ENCODE measurements around the gene HTR7. TPM values are rescaled to one million over a fixed set of nuclear protein-coding genes. Genes with fewer than 3 reads are reported as not detected.

The HTR7 gene
- total and polyA plus RNA-seq, 8 donors = 0.04 to 0.37 (median 0.08) TPM; not detected in 2

- ATAC-seq = peak in 3 of 4 donors; percentile 48 to 86 (median 66)
- FAIRE-seq = no peak
Observed at GRCh38 chr10:90847436-90847835, 10.4 kb downstream of the HTR7 start.

GRCh38 chr10:90846746-90847145 lies 11.1 kb downstream of the HTR7 start:
- Histone ChIP-seq H3K4me3 (no peak overlapping the region), H3K36me3 (no peaks in the 10 kb centered on the region), H3K9me3 (no peaks in the 10 kb centered on the region), H3K27ac (no peak overlapping the region), H3K27me3 (peaks cover 0 to 8% (median 0%) of the 10 kb centered on the region in 4 donors), H3K4me1 (no peaks in the 10 kb centered on the region)
- ATAC-seq (no peak), DNase-seq (no peak), FAIRE-seq (no peak)
- intact Hi-C loops (cut with DNase I) = no loop called here
- TF ChIP-seq CTCF (IDR thresholded peaks at IDR 0.05) = no peak
- 48 to 56% methylated on average over 1 of the region's 1 CpG for WGBS, 2 donors

More at GRCh38 chr10:90847436-90847835, 10.4 kb downstream of the HTR7 start:
- no peaks in the 10 kb centered on the region for H3K9me3 ChIP-seq
- H3K4me3 ChIP-seq = no peak overlapping the region
- H3K27ac ChIP-seq = no peak overlapping the region
- TF ChIP-seq CTCF (IDR thresholded peaks at IDR 0.05) = no peak
- no peaks in the 10 kb centered on the region for H3K4me1 ChIP-seq
- DNase-seq = no peak
- 15 to 23% methylated on average over 1 of the region's 1 CpG for WGBS, 2 donors
- peaks cover 0 to 10% (median 2%) of the 10 kb centered on the region in 4 donors for H3K27me3 ChIP-seq
- no peaks in the 10 kb centered on the region for H3K36me3 ChIP-seq
- intact Hi-C loops (cut with DNase I) = no loop called here

GRCh38 chr10:90845726-90846125 lies 12.1 kb downstream of the HTR7 start:
- H3K27me3 ChIP-seq = peaks cover 0 to 8% (median 0%) of the 10 kb centered on the region in 4 donors
- WGBS, 2 donors = 52 to 71% methylated on average over 3 of the region's 3 CpGs
- no peak for TF ChIP-seq CTCF (IDR thresholded peaks at IDR 0.05)
- no peaks in the 10 kb centered on the region for H3K4me1 ChIP-seq
- no peak overlapping the region for H3K27ac ChIP-seq
- no peaks in the 10 kb centered on the region for H3K9me3 ChIP-seq
- no peak for ATAC-seq
- H3K4me3 ChIP-seq = no peak overlapping the region
- no peak for FAIRE-seq
- no peak for DNase-seq
- intact Hi-C loops (cut with DNase I) = no loop called here
- no peaks in the 10 kb centered on the region for H3K36me3 ChIP-seq

- 81 to 87% methylated on average over 1 of the region's 1 CpG for whole genome bisulfite sequencing, 2 donors
- Histone ChIP-seq H3K4me3 (no peak overlapping the region), H3K27ac (no peak overlapping the region), H3K27me3 (peaks cover 0 to 8% (median 0%) of the 10 kb centered on the region in 4 donors), H3K9me3 (no peaks in the 10 kb centered on the region), H3K36me3 (no peaks in the 10 kb centered on the region), H3K4me1 (no peaks in the 10 kb centered on the region)
- FAIRE-seq (no peak), DNase-seq (no peak), ATAC-seq (no peak)
- no peak for TF ChIP-seq CTCF (IDR thresholded peaks at IDR 0.05)
- intact Hi-C loops (cut with DNase I) = no loop called here
Observed at GRCh38 chr10:90842725-90843124, 15.1 kb downstream of the HTR7 start.

GRCh38 chr10:90837486-90837885 lies 20.4 kb downstream of the HTR7 start:
- Histone ChIP-seq H3K4me3 (no peak overlapping the region), H3K27ac (no peak overlapping the region), H3K9me3 (no peaks in the 10 kb centered on the region), H3K4me1 (no peaks in the 10 kb centered on the region), H3K27me3 (no peaks in the 10 kb centered on the region), H3K36me3 (no peaks in the 10 kb centered on the region)
- no peak for ATAC-seq
- intact Hi-C loops (cut with DNase I) = no loop called here
- WGBS, 2 donors = 56 to 70% methylated on average over 1 of the region's 1 CpG
- no peak for TF ChIP-seq CTCF (IDR thresholded peaks at IDR 0.05)
- no peak for DNase-seq
- FAIRE-seq = no peak

Data from pancreas (tissue), 10 donors.